Activated T-cell treated with anti-CD3 and anti-CD28 coated beads, Interleukin-2, amount 50 U/mL, for 24 hours (primary cell): ENCODE results near the gene SEMA6A.

Source experiments
- DNase-seq: peaks from one replicate; pipeline ENCODE4 v3.0.0-alpha.2; 2020
- H3K27ac Mint-ChIP-seq: 2 replicates; pipeline ENCODE4 v1.8.0; 2020; ENCODE audit warnings: mild to moderate bottlenecking, mixed read lengths
- H3K27me3 Mint-ChIP-seq: 2 replicates; pipeline ENCODE4 v1.8.0; 2020; ENCODE audit warnings: mixed read lengths
- H3K36me3 Mint-ChIP-seq: 2 replicates; pipeline ENCODE4 v1.8.0; 2020; ENCODE audit warnings: low read depth, mixed read lengths
- H3K4me1 Mint-ChIP-seq: 2 replicates; pipeline ENCODE4 v1.8.0; 2020; ENCODE audit warnings: low read depth, mixed read lengths
- H3K4me3 Mint-ChIP-seq: 2 replicates; pipeline ENCODE4 v1.8.0; 2020; ENCODE audit warnings: mild to moderate bottlenecking, moderate library complexity, mixed read lengths
- H3K9me3 Mint-ChIP-seq: 2 replicates; pipeline ENCODE4 v1.8.0; 2020; ENCODE audit warnings: mixed read lengths

The SEMA6A gene

DNA sequence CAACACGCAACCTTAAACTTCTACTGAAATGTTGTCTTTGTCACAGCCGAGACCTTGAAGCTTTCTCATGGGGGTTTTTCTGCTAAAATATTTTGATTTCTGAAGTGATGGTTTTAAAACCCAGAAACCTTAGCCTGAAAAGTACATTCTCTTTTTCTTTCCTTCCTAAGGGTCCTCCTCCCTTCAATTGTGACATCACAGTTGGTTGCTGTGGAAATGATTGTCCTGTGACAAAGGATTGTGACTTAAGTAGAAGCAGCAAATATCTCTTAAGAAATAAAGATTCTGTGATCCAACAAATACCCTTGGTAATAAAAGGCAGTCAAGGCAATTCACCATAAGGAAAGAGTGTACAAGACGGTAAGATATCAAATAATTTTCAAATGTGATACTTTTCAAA is 125.2 kb downstream of the SEMA6A start:
- no peak for DNase-seq
- Mint-ChIP-seq H3K27ac (no peak overlapping the region), H3K27me3 (no peaks in the 10 kb centered on the region), H3K9me3 (no peaks in the 10 kb centered on the region), H3K4me3 (no peak overlapping the region), H3K4me1 (peaks cover 4% of the 10 kb centered on the region), H3K36me3 (peaks cover 66% of the 10 kb centered on the region)

GRCh38 chr5:116448870-116449427 is 125.7 kb downstream of the SEMA6A start:
- Mint-ChIP-seq H3K27ac (no peak overlapping the region), H3K36me3 (peaks cover 70% of the 10 kb centered on the region), H3K4me3 (no peak overlapping the region), H3K27me3 (no peaks in the 10 kb centered on the region), H3K4me1 (no peaks in the 10 kb centered on the region), H3K9me3 (no peaks in the 10 kb centered on the region)
- DNase-seq, result no peak

DNA sequence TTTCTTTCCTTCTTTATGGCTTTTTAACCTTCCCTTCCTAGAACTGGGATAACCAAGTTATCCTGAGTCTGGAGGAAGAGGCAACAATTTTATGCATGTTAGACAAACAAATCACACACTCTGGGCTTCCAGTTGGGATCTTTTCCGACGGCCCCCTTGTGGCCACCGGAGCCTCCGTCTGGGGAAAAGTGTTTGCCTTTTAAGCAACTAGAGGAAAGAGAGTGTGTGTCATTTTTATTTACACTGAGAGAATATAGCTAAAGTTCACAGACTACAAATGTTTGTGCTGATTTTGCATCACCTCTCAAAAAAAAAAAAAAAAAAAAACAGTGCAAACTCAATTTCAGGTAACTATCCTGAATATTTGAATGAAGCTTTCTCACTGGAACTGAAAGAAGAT is 126.2 kb downstream of the SEMA6A start:
- Mint-ChIP-seq H3K4me3 (no peak overlapping the region), H3K4me1 (no peaks in the 10 kb centered on the region), H3K27ac (no peak overlapping the region), H3K27me3 (no peaks in the 10 kb centered on the region), H3K36me3 (peaks cover 75% of the 10 kb centered on the region), H3K9me3 (no peaks in the 10 kb centered on the region)
- DNase-seq, result no peak

DNA sequence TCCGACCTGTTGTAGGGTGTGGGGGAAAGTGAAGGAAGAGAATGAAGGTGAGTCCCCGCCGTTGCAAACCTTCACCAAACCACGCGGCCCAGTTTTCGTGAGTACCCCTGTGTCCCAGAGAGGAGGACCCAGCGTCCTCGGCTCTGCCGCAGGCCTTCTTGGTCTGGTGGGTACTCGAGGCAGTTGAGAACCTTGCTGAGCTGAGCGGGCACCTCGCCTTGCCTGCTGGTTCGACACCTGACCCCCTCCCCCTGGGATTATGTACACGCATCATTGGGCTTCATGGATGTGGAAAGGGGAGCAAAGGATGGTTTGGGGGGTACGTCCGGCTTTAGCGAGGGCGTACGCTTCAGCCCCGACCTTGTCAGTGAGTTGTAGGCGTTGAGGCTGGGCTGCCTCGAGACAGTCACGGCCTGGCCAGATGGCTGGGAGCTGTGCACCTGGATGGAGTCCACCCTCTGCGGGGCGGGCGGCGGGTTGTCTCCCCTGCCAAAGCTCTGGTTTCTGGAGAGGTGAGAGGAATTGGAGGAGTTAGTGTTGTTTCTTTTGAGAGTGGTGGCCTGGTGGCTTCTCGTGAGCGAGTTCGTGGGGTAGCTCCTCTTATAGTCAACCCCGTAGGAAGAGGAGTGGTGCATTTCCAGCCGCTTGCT is 128.1 kb downstream of the SEMA6A start:
- H3K9me3 Mint-ChIP-seq, result no peaks in the 10 kb centered on the region
- no peaks in the 10 kb centered on the region for H3K27me3 Mint-ChIP-seq
- H3K4me1 Mint-ChIP-seq, result no peaks in the 10 kb centered on the region
- no peak overlapping the region for H3K27ac Mint-ChIP-seq
- DNase-seq, result no peak
- peaks cover 67% of the 10 kb centered on the region for H3K36me3 Mint-ChIP-seq
- H3K4me3 Mint-ChIP-seq, result no peak overlapping the region

DNA sequence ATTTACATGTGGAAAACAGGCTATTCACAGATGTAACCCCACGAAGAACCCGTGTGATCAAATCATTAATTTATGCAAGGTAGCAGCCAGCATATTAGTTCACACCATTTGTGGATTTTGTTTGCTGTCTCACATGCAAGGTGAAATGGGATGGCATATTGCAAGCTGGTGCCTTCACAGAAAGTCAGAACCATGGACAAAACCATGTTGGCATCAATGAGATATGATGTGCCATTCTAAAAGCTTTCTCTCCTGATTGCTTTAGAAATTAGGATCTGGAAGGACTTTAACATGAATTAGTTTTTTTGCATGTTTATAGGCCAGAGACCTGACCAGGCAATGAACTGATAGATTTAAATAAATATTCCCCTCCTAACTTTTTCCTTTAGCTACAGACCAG is 129.3 kb downstream of the SEMA6A start:
- H3K4me1 Mint-ChIP-seq, result no peaks in the 10 kb centered on the region
- H3K9me3 Mint-ChIP-seq, result no peaks in the 10 kb centered on the region
- no peak for DNase-seq
- no peaks in the 10 kb centered on the region for H3K27me3 Mint-ChIP-seq
- H3K4me3 Mint-ChIP-seq, result no peak overlapping the region
- no peak overlapping the region for H3K27ac Mint-ChIP-seq
- H3K36me3 Mint-ChIP-seq, result peaks cover 62% of the 10 kb centered on the region

DNA sequence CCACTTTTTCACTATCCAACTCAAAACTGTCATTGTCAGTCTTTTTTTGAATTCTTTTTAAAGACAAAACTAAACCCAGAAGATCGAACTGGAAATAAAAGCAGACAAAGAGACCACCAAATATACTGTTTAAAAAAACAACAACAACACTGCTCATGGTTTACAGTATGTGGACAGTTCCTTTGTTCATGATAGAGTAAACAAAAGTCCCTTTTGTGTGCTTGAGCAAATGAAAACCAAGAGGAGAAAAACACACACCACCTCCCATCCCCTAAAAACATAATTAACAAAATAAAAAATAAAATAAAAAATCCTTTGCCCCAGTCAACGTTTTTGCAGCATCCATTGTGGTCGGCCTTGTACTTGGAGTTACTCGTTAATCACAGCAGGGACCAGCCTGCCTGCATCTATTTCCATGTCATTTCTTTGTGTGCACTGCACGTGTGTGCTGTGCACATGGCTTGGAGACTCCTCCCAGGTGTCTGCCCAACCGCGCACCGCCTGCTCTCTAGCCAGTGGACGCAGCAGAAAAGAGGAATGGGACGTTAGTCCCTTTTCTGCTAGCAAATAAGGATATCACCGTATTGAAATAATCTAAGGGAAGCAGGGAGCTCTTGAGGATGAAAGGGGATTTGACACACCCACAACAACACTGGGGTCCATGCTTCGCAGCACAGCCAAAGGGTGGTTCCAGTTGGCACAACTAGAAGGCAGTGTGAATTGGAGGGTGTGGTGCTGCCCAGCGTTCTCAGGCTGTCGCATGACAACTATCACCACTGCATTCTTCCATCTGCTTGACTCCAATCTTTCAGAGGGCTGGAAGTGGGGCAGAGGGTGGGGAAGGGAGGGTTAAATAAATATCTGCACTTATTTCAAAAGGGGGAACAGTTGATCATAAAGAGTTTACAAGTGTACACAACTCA is 130.0 kb downstream of the SEMA6A start:
- H3K9me3 Mint-ChIP-seq, result no peaks in the 10 kb centered on the region
- H3K36me3 Mint-ChIP-seq, result peaks cover 60% of the 10 kb centered on the region
- H3K4me3 Mint-ChIP-seq, result no peak overlapping the region
- no peak overlapping the region for H3K27ac Mint-ChIP-seq
- DNase-seq, result no peak
- H3K4me1 Mint-ChIP-seq, result no peaks in the 10 kb centered on the region
- H3K27me3 Mint-ChIP-seq, result no peaks in the 10 kb centered on the region

DNA sequence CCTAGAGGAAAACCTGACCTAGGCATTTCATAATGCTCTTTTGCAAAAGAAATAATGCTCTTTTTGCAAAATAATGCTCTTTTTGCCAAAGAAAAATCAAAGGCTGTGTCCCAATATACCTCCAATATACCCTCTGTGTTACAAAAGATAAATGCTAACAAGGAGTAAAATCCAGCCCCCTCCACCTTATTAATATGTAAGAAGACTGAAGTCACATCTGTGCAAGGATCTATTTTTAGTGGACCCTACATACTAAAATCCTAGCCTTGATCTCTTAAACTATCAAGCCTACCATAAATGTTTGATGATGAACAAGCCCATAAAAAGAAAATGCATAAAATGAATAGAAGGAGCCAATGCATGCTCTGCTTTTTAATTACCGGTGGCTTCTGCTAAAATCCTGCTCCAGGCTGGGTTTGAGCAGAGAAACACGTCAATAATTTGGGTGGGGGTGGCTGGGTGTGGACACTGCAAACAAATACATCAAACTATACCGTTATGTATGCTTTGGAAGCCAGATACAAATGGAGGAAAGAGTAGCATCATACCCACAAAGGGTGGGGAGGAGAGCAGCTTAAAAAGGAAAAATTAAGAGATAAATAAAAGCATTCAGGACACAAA is 131.6 kb downstream of the SEMA6A start:
- Mint-ChIP-seq H3K9me3 (no peaks in the 10 kb centered on the region), H3K4me3 (no peak overlapping the region), H3K36me3 (peaks cover 46% of the 10 kb centered on the region), H3K27ac (no peak overlapping the region), H3K27me3 (no peaks in the 10 kb centered on the region), H3K4me1 (no peaks in the 10 kb centered on the region)
- DNase-seq, result no peak

GRCh38 chr5:116442095-116442534 is 132.5 kb downstream of the SEMA6A start:
- Mint-ChIP-seq H3K4me3 (no peak overlapping the region), H3K36me3 (peaks cover 37% of the 10 kb centered on the region), H3K4me1 (no peaks in the 10 kb centered on the region), H3K27me3 (no peaks in the 10 kb centered on the region), H3K27ac (no peak overlapping the region), H3K9me3 (no peaks in the 10 kb centered on the region)
- no peak for DNase-seq

DNA sequence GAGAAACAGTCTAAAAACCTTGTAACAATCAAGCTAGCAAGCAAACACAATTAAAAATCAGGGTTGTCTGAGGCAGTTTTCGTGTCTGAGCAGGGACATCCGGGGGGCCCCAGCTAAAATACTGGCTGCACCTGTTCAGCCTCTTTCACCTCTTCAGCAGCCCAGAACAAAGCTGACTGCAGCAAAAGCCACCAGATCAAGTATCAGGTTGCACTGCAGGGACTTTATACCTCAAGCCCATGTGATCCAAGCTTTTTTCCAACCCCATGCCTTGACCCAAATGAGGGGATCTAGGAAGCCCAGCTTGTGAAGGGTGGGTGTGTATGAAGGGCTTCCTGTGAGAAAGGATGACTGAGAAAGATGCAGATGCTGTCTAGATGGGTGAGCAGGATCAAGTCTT is 133.4 kb downstream of the SEMA6A start:
- Mint-ChIP-seq H3K9me3 (no peaks in the 10 kb centered on the region), H3K4me3 (no peak overlapping the region), H3K27me3 (no peaks in the 10 kb centered on the region), H3K4me1 (no peaks in the 10 kb centered on the region), H3K36me3 (peaks cover 30% of the 10 kb centered on the region), H3K27ac (no peak overlapping the region)
- DNase-seq, result no peak

DNA sequence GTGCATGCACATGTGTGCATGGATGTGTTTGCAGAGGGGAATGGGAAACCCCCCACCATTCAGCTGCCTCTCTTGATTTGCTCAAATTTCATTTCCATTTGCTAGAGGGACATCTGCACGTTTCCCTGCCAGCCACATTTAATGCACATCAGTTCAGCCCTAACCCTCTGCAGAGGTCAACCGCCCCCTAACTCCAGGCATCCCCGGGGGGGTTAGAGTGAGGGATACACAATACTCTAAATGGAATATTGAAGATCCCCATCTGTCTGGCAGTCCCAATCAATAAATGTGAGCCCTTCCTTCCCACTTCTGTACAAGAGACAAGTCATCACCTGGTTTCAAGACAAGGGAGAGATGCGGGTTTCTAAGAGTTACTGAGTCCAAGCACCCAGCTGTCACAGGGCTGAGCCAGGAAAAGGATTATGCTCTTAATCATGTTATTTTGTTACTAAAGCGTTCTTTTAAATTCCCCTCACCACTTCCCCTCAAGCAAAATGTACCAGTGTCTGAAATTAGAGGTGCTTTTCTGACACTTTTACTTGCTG is 134.1 kb downstream of the SEMA6A start:
- Mint-ChIP-seq H3K27ac (no peak overlapping the region), H3K9me3 (no peaks in the 10 kb centered on the region), H3K36me3 (peaks cover 29% of the 10 kb centered on the region), H3K27me3 (no peaks in the 10 kb centered on the region), H3K4me1 (no peaks in the 10 kb centered on the region), H3K4me3 (no peak overlapping the region)
- DNase-seq, result no peak

GRCh38 chr5:116439905-116440304 is 134.7 kb downstream of the SEMA6A start:
- no peak for DNase-seq
- Mint-ChIP-seq H3K9me3 (no peaks in the 10 kb centered on the region), H3K36me3 (peaks cover 23% of the 10 kb centered on the region), H3K27ac (no peak overlapping the region), H3K4me1 (no peaks in the 10 kb centered on the region), H3K27me3 (no peaks in the 10 kb centered on the region), H3K4me3 (no peak overlapping the region)

DNA sequence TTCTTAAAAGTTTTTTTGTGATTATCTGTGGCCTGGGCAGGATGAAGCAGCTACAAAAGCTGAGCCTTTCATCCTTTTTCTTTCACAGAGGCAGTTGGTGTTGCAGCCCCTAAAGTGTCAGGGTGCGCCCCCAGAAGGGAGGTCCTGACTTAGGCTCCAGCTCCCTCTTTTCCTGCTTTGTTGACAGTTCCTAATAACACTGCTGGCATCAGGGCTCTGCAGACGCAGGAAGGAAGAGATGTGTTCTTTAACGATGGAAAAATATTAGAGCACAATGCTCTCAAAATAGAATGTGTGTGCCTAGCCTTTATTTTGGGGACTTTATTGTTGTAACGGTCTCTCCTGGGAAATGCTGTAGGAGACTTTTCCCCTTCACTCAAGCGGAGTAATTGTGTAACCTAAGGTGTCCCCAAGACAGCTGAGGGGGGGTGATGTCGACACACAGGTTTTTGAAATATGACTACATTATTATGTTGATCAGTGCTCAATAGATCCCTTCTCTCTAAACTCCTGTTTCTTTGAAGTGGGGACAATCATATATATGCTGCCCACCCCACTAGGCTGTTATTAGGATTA is 135.6 kb downstream of the SEMA6A start:
- no peak overlapping the region for H3K27ac Mint-ChIP-seq

DNA sequence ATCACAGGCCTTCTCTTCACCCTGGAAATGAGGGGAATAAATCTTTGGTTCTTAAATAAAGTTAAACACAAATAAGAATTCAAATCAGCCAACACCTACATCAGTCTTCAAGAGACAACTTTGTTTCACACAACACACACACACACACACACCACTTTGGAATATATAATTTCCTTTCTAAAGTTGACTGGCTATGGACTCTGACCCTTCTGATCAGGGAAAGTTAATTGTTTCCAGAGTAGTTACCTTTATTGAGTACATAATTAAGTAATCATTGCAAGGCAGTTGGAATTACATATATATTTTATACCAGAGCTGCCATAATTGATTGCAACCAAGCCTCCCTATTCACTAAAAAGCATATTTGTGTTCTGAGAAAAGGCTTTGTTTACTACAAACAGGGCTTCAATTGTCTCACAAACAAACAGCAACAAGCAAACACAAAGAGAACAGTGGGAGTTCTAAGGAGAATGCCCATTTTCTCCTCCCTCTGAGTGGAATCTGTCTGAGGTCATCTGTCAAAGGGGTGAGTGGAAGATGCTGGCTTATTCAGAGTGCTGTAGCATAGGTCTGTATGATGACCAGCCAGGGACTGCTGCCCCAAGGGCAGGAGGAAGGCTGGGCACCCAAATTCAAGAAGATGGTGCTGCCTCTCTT is 136.6 kb downstream of the SEMA6A start:
- H3K27me3 Mint-ChIP-seq, result no peaks in the 10 kb centered on the region
- H3K27ac Mint-ChIP-seq, result no peak overlapping the region
- no peaks in the 10 kb centered on the region for H3K9me3 Mint-ChIP-seq
- no peak for DNase-seq
- peaks cover 20% of the 10 kb centered on the region for H3K36me3 Mint-ChIP-seq
- H3K4me3 Mint-ChIP-seq, result no peak overlapping the region
- no peaks in the 10 kb centered on the region for H3K4me1 Mint-ChIP-seq

More for the DNA sequence above, 135.6 kb downstream of the SEMA6A start:
- Mint-ChIP-seq H3K9me3 (no peaks in the 10 kb centered on the region), H3K4me1 (no peaks in the 10 kb centered on the region), H3K36me3 (peaks cover 22% of the 10 kb centered on the region), H3K4me3 (no peak overlapping the region), H3K27me3 (no peaks in the 10 kb centered on the region)
- no peak for DNase-seq

DNA sequence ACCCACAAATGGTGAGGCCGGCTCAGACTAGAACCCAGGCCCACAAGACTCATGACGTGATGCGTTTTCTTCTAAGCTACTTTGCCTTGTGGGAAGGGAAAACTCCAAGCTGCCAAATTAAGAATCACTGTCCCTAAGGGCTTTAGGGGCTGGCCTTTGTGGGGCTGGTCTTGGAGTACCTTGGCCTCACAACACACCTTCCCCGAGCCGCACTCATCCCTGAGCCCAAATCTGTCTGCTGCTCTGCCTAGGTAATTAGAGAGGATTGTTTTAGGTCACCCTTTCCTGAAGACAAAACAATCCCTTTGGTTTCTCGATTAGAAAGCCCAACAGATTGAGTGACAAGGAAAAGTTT is 137.3 kb downstream of the SEMA6A start:
- peaks cover 20% of the 10 kb centered on the region for H3K36me3 Mint-ChIP-seq
- DNase-seq, result no peak
- no peak overlapping the region for H3K4me3 Mint-ChIP-seq
- H3K27me3 Mint-ChIP-seq, result no peaks in the 10 kb centered on the region
- no peaks in the 10 kb centered on the region for H3K9me3 Mint-ChIP-seq
- no peaks in the 10 kb centered on the region for H3K4me1 Mint-ChIP-seq
- no peak overlapping the region for H3K27ac Mint-ChIP-seq
